GM23338 (cell line): ENCODE measurements around the gene USP6NL. TPM values are rescaled to one million over a fixed set of nuclear protein-coding genes. Genes with fewer than 3 reads are reported as not detected.

Experiments
- ATAC-seq: fragments of 200-7000 bp; cut with Tn5 transposase; 3 replicates; pipeline ENCODE4 v1.9.1; 2020
- DNase-seq: peaks from one replicate; pipeline ENCODE4 v3.0.0-alpha.2; 2015; ENCODE audit warnings: low spot score
- H2AFZ ChIP-seq: fragments of 200-600 bp; sonication (generic); 2 replicates; pipeline ENCODE4 v1.8.0; 2016; ENCODE audit warnings: antibody characterized with exemption, mild to moderate bottlenecking, moderate library complexity
- H3F3A ChIP-seq: fragments of 200-600 bp; sonication (generic); replicated peaks from 2 replicates; pipeline ENCODE4 v1.8.0; 2017; ENCODE audit warnings: antibody characterized with exemption, mixed run types, low read depth
- H3K27ac ChIP-seq: fragments of 200-600 bp; sonication (generic); 2 replicates; pipeline ENCODE4 v1.6.1; 2016; ENCODE audit warnings: low read depth
- H3K27me3 ChIP-seq: fragments of 200-600 bp; sonication (generic); 2 replicates; pipeline ENCODE4 v1.8.0; 2016; ENCODE audit warnings: mild to moderate bottlenecking, mixed run types, moderate library complexity; ENCODE audit not compliant: insufficient read depth
- H3K36me3 ChIP-seq: fragments of 200-600 bp; sonication (generic); 2 replicates; pipeline ENCODE4 v1.8.0; 2016; ENCODE audit warnings: mild to moderate bottlenecking; ENCODE audit not compliant: insufficient read depth
- H3K4me1 ChIP-seq: fragments of 200-600 bp; sonication (generic); 2 replicates; pipeline ENCODE4 v1.8.0; 2016; ENCODE audit warnings: mild to moderate bottlenecking, moderate library complexity; ENCODE audit not compliant: insufficient read depth
- H3K4me2 ChIP-seq: fragments of 200-600 bp; sonication (generic); 2 replicates; pipeline ENCODE4 v1.7.1; 2017; ENCODE audit warnings: mixed run types
- H3K4me3 ChIP-seq: fragments of 200-600 bp; sonication (generic); 2 replicates; pipeline ENCODE4 v1.6.1; 2016; ENCODE audit warnings: mixed run types
- H3K79me2 ChIP-seq: fragments of 200-600 bp; sonication (generic); replicated peaks from 2 replicates; pipeline ENCODE4 v1.8.0; 2017; ENCODE audit warnings: mild to moderate bottlenecking; ENCODE audit not compliant: insufficient read depth
- H3K9me2 ChIP-seq: fragments of 200-600 bp; sonication (generic); 2 replicates; pipeline ENCODE4 v1.8.0; 2017; ENCODE audit not compliant: insufficient read depth
- H4K20me1 ChIP-seq: fragments of 200-600 bp; sonication (generic); replicated peaks from 2 replicates; pipeline ENCODE4 v1.8.0; 2017; ENCODE audit warnings: mild to moderate bottlenecking; ENCODE audit not compliant: insufficient read depth
- H3K27ac Mint-ChIP-seq: 2 replicates; pipeline ENCODE4 v1.8.0; 2020; ENCODE audit warnings: inconsistent platforms, mild to moderate bottlenecking, moderate library complexity, mixed read lengths
- H3K27me3 Mint-ChIP-seq: 3 replicates; pipeline ENCODE4 v1.8.0; 2022; ENCODE audit warnings: low read depth, mild to moderate bottlenecking, moderate library complexity, mixed read lengths, inconsistent platforms; ENCODE audit not compliant: insufficient read depth, poor library complexity
- H3K36me3 Mint-ChIP-seq: 3 replicates; pipeline ENCODE4 v1.8.0; 2021; ENCODE audit warnings: low read depth, mild to moderate bottlenecking, inconsistent platforms, moderate library complexity, mixed read lengths
- H3K4me1 Mint-ChIP-seq: 3 replicates; pipeline ENCODE4 v1.8.0; 2020; ENCODE audit warnings: mild to moderate bottlenecking, inconsistent platforms, mixed read lengths
- H3K4me3 Mint-ChIP-seq: 3 replicates; pipeline ENCODE4 v1.8.0; 2021; ENCODE audit warnings: moderate library complexity, mild to moderate bottlenecking, inconsistent platforms, mixed read lengths
- H3K9me3 Mint-ChIP-seq: 3 replicates; pipeline ENCODE4 v1.8.0; 2020; ENCODE audit warnings: moderate library complexity, mild to moderate bottlenecking, inconsistent platforms, mixed read lengths
- CREB1 ChIP-seq: fragments of 250-450 bp; sonication (Bioruptor Pico); IDR thresholded peaks from 2 replicates; pipeline ENCODE4 v1.5.0; 2020; ENCODE audit warnings: low read depth, mild to moderate bottlenecking, moderate library complexity
- ETS1 ChIP-seq: IDR thresholded peaks from 2 replicates; pipeline ENCODE4 v1.6.1; 2016; ENCODE audit warnings: antibody characterized with exemption
- EZH2 ChIP-seq: fragments of 200-600 bp; sonication (generic); IDR thresholded peaks from one replicate; pipeline ENCODE4 v1.8.0; 2017; ENCODE audit warnings: antibody characterized with exemption, mild to moderate bottlenecking, low read depth; ENCODE audit not compliant: unreplicated experiment
- EZH2phosphoT487 ChIP-seq: fragments of 200-600 bp; sonication (generic); IDR thresholded peaks from one replicate; pipeline ENCODE4 v1.8.1; 2018; ENCODE audit warnings: antibody characterized with exemption; ENCODE audit not compliant: unreplicated experiment
- JUNB ChIP-seq: IDR thresholded peaks from one replicate; pipeline ENCODE4 v1.6.1; 2016; ENCODE audit warnings: antibody characterized with exemption; ENCODE audit not compliant: unreplicated experiment
- NANOG ChIP-seq: IDR thresholded peaks from 2 replicates; pipeline ENCODE4 v1.6.1; 2016; ENCODE audit warnings: antibody characterized with exemption, borderline replicate concordance
- POLR2AphosphoS5 ChIP-seq: IDR thresholded peaks from 2 replicates; pipeline ENCODE4 v1.6.1; 2016; ENCODE audit warnings: antibody characterized with exemption, low read depth
- STAT1 ChIP-seq: IDR thresholded peaks from one replicate; pipeline ENCODE4 v1.6.1; 2016; ENCODE audit warnings: antibody characterized with exemption; ENCODE audit not compliant: unreplicated experiment
- ZNF114 ChIP-seq: fragments of 250-450 bp; sonication (Bioruptor Pico); IDR thresholded peaks from 2 replicates; pipeline ENCODE4 v1.5.0; 2020; ENCODE audit warnings: mild to moderate bottlenecking, moderate library complexity
- ZNF331 ChIP-seq: fragments of 250-450 bp; sonication (Bioruptor Pico); IDR thresholded peaks from 2 replicates; pipeline ENCODE4 v1.5.0; 2020; ENCODE audit warnings: low read depth, mild to moderate bottlenecking, moderate library complexity
- ZNF462 ChIP-seq: fragments of 250-450 bp; sonication (Bioruptor Pico); IDR thresholded peaks from 2 replicates; pipeline ENCODE4 v1.5.0; 2020; ENCODE audit warnings: mild to moderate bottlenecking, moderate library complexity
- polyA plus RNA-seq: library from polyadenylated mRNA; unstranded; fragments of >200 nt; fragmentation: Nextera tagmentation; extraction: Ambion mirVana; gene quantifications from 2 replicates; pipeline ENCODE4 v1.2.1, GENCODE V29; 2016
- total RNA-seq: library from RNA; depleted of rRNA; stranded (reverse); fragments of >200 nt; shearing (Covaris generic); gene quantifications from 2 replicates; pipeline ENCODE4 v1.2.3, GENCODE V29; 2014
- TF ChIP-seq, protein P1 (sequence below): IDR thresholded peaks from one replicate; pipeline ENCODE4 v1.6.1; 2018; ENCODE audit warnings: antibody characterized with exemption; ENCODE audit not compliant: unreplicated experiment
- TF ChIP-seq, protein P2 (sequence below), 2 experiments: fragments of 200-600 bp in 1 of 2; sonication (generic) in 1 of 2; conservative IDR thresholded peaks; 2 replicates each; pipeline versions ENCODE4 v1.5.1 to v1.6.1; 2016 to 2017; ENCODE audit warnings: antibody characterized with exemption in 2 of 2, low read depth in 2 of 2, mild to moderate bottlenecking in 2 of 2, moderate library complexity in 1 of 2

Gene USP6NL
- total and polyA plus RNA-seq, 2 experiments from 2014 or later: 8.1 to 29.7 TPM

- no peaks in the 10 kb centered on the region for H3K36me3 Mint-ChIP-seq
- no peaks in the 10 kb centered on the region for H3K79me2 ChIP-seq
- no peaks in the 10 kb centered on the region for H3F3A ChIP-seq
- ATAC-seq (no peak), DNase-seq (no peak)
- H3K4me3 Mint-ChIP-seq: no peak overlapping the region
- no peak overlapping the region for H3K27ac ChIP-seq
- peak overlapping the region; percentile 81 for H2AFZ ChIP-seq
- peak overlapping the region; percentile 45; the same call in 1 of the 2 replicates for H3K4me2 ChIP-seq
- TF ChIP-seq JUNB: no peak
- no peak for TF ChIP-seq ZNF331 (CRISPR knock-in tag)
- no peak for TF ChIP-seq ZNF114 (CRISPR knock-in tag)
- TF ChIP-seq ETS1: no peak
- TF ChIP-seq EZH2phosphoT487: no peak
- TF ChIP-seq NANOG: no peak
- no peak for TF ChIP-seq ZNF462 (CRISPR knock-in tag)
- TF ChIP-seq, protein P1, sequence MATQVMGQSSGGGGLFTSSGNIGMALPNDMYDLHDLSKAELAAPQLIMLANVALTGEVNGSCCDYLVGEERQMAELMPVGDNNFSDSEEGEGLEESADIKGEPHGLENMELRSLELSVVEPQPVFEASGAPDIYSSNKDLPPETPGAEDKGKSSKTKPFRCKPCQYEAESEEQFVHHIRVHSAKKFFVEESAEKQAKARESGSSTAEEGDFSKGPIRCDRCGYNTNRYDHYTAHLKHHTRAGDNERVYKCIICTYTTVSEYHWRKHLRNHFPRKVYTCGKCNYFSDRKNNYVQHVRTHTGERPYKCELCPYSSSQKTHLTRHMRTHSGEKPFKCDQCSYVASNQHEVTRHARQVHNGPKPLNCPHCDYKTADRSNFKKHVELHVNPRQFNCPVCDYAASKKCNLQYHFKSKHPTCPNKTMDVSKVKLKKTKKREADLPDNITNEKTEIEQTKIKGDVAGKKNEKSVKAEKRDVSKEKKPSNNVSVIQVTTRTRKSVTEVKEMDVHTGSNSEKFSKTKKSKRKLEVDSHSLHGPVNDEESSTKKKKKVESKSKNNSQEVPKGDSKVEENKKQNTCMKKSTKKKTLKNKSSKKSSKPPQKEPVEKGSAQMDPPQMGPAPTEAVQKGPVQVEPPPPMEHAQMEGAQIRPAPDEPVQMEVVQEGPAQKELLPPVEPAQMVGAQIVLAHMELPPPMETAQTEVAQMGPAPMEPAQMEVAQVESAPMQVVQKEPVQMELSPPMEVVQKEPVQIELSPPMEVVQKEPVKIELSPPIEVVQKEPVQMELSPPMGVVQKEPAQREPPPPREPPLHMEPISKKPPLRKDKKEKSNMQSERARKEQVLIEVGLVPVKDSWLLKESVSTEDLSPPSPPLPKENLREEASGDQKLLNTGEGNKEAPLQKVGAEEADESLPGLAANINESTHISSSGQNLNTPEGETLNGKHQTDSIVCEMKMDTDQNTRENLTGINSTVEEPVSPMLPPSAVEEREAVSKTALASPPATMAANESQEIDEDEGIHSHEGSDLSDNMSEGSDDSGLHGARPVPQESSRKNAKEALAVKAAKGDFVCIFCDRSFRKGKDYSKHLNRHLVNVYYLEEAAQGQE: no peak
- TF ChIP-seq POLR2AphosphoS5: no peak
- TF ChIP-seq, protein P2, sequence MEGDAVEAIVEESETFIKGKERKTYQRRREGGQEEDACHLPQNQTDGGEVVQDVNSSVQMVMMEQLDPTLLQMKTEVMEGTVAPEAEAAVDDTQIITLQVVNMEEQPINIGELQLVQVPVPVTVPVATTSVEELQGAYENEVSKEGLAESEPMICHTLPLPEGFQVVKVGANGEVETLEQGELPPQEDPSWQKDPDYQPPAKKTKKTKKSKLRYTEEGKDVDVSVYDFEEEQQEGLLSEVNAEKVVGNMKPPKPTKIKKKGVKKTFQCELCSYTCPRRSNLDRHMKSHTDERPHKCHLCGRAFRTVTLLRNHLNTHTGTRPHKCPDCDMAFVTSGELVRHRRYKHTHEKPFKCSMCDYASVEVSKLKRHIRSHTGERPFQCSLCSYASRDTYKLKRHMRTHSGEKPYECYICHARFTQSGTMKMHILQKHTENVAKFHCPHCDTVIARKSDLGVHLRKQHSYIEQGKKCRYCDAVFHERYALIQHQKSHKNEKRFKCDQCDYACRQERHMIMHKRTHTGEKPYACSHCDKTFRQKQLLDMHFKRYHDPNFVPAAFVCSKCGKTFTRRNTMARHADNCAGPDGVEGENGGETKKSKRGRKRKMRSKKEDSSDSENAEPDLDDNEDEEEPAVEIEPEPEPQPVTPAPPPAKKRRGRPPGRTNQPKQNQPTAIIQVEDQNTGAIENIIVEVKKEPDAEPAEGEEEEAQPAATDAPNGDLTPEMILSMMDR (conservative IDR thresholded peaks at IDR 0.05; ENCODE audit: low read depth in 2 of 2): no peak
- no peak for TF ChIP-seq EZH2
- TF ChIP-seq CREB1: no peak
- no peak for TF ChIP-seq STAT1
- peaks cover 50% of the 10 kb centered on the region for H3K4me1 Mint-ChIP-seq
- H3K9me2 ChIP-seq: 0 out of 2 replicates have a peak, but pooled peaks cover 2% of the 10 kb centered on the region
- peaks cover 14% of the 10 kb centered on the region for H3K27me3 Mint-ChIP-seq
- no peak overlapping the region for H3K27ac Mint-ChIP-seq
- H3K36me3 ChIP-seq: no peaks in the 10 kb centered on the region
- no peak overlapping the region for H3K4me3 ChIP-seq
- no peaks in the 10 kb centered on the region for H4K20me1 ChIP-seq
- no peaks in the 10 kb centered on the region for H3K27me3 ChIP-seq
- H3K4me1 ChIP-seq: peaks cover 49% of the 10 kb centered on the region
- no peaks in the 10 kb centered on the region; the same call in 2 of the 3 replicates for H3K9me3 Mint-ChIP-seq
Measured at GRCh38 chr10:11440250-11441150, 170.9 kb downstream of the USP6NL start.
